Measurements from ENCODE around the gene HIVEP3.

The HIVEP3 gene

DNA sequence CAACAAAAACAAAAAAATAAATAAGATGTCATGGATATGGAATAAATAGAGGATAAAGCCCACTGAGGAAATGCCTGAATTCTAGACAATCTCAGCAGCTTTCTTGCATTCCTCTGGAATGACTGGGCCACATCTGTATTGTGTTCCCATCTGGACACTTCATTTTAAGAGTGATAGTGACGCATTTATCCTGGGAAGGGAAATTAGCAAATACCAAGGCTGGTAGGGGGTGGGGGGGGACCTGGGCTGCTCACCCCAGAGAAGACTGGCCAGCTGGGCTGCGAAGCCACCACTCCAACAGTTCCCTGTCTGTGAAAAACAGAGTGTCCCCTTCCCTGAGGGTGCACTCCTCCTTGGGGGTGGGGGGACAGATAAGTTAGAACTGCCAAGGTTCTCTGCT is 106.3 kb downstream of the HIVEP3 start:
- no peaks in the 10 kb centered on the region for H3K9me3 ChIP-seq (ENCODE audit: control insufficient read depth, insufficient read depth, low read depth, low read length)
- TF ChIP-seq ZNF366 (tag by site-specific recombination; conservative IDR thresholded peaks at IDR 0.05) (no peak), ZNF19 (tag by site-specific recombination; IDR thresholded peaks at IDR 0.05; ENCODE audit: low read depth) (no peak), ZFP37 (tag by site-specific recombination; IDR thresholded peaks at IDR 0.05) (no peak), ZNF174 (tag by site-specific recombination; IDR thresholded peaks at IDR 0.05) (no peak), ZNF423 (tag by site-specific recombination; IDR thresholded peaks at IDR 0.05) (no peak), ZFP41 (tag by site-specific recombination; IDR thresholded peaks at IDR 0.05; ENCODE audit: borderline replicate concordance) (no peak), ZNF175 (tag by site-specific recombination; IDR thresholded peaks at IDR 0.05) (no peak), ZNF157 (tag by site-specific recombination; IDR thresholded peaks at IDR 0.05) (no peak), ZNF664 (tag by site-specific recombination; IDR thresholded peaks at IDR 0.05) (no peak), YY1 (tag by site-specific recombination; IDR thresholded peaks at IDR 0.05) (no peak), ZNF114 (tag by site-specific recombination; IDR thresholded peaks at IDR 0.05) (no peak)
- TF ChIP-seq, protein P1, sequence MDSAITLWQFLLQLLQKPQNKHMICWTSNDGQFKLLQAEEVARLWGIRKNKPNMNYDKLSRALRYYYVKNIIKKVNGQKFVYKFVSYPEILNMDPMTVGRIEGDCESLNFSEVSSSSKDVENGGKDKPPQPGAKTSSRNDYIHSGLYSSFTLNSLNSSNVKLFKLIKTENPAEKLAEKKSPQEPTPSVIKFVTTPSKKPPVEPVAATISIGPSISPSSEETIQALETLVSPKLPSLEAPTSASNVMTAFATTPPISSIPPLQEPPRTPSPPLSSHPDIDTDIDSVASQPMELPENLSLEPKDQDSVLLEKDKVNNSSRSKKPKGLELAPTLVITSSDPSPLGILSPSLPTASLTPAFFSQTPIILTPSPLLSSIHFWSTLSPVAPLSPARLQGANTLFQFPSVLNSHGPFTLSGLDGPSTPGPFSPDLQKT (IDR thresholded peaks at IDR 0.05; ENCODE audit: borderline replicate concordance, low read depth, low read length), result no peak
- TF ChIP-seq, protein P2, sequence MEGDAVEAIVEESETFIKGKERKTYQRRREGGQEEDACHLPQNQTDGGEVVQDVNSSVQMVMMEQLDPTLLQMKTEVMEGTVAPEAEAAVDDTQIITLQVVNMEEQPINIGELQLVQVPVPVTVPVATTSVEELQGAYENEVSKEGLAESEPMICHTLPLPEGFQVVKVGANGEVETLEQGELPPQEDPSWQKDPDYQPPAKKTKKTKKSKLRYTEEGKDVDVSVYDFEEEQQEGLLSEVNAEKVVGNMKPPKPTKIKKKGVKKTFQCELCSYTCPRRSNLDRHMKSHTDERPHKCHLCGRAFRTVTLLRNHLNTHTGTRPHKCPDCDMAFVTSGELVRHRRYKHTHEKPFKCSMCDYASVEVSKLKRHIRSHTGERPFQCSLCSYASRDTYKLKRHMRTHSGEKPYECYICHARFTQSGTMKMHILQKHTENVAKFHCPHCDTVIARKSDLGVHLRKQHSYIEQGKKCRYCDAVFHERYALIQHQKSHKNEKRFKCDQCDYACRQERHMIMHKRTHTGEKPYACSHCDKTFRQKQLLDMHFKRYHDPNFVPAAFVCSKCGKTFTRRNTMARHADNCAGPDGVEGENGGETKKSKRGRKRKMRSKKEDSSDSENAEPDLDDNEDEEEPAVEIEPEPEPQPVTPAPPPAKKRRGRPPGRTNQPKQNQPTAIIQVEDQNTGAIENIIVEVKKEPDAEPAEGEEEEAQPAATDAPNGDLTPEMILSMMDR (tag by site-specific recombination; IDR thresholded peaks at IDR 0.05), result no peak
- TF ChIP-seq, protein P3, sequence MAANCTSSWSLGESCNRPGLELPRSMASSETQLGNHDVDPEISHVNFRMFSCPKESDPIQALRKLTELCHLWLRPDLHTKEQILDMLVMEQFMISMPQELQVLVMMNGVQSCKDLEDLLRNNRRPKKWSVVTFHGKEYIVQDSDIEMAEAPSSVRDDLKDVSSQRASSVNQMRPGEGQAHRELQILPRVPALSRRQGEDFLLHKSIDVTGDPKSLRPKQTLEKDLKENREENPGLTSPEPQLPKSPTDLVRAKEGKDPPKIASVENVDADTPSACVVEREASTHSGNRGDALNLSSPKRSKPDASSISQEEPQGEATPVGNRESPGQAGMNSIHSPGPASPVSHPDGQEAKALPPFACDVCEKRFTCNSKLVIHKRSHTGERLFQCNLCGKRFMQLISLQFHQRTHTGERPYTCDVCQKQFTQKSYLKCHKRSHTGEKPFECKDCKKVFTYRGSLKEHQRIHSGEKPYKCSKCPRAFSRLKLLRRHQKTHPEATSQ (tag by site-specific recombination; IDR thresholded peaks at IDR 0.05), result no peak
- TF ChIP-seq, protein P4, sequence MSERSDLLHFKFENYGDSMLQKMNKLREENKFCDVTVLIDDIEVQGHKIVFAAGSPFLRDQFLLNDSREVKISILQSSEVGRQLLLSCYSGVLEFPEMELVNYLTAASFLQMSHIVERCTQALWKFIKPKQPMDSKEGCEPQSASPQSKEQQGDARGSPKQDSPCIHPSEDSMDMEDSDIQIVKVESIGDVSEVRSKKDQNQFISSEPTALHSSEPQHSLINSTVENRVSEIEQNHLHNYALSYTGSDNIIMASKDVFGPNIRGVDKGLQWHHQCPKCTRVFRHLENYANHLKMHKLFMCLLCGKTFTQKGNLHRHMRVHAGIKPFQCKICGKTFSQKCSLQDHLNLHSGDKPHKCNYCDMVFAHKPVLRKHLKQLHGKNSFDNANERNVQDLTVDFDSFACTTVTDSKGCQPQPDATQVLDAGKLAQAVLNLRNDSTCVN (tag by site-specific recombination; optimal IDR thresholded peaks at IDR 0.05), result no peak
- TF ChIP-seq, protein P5, sequence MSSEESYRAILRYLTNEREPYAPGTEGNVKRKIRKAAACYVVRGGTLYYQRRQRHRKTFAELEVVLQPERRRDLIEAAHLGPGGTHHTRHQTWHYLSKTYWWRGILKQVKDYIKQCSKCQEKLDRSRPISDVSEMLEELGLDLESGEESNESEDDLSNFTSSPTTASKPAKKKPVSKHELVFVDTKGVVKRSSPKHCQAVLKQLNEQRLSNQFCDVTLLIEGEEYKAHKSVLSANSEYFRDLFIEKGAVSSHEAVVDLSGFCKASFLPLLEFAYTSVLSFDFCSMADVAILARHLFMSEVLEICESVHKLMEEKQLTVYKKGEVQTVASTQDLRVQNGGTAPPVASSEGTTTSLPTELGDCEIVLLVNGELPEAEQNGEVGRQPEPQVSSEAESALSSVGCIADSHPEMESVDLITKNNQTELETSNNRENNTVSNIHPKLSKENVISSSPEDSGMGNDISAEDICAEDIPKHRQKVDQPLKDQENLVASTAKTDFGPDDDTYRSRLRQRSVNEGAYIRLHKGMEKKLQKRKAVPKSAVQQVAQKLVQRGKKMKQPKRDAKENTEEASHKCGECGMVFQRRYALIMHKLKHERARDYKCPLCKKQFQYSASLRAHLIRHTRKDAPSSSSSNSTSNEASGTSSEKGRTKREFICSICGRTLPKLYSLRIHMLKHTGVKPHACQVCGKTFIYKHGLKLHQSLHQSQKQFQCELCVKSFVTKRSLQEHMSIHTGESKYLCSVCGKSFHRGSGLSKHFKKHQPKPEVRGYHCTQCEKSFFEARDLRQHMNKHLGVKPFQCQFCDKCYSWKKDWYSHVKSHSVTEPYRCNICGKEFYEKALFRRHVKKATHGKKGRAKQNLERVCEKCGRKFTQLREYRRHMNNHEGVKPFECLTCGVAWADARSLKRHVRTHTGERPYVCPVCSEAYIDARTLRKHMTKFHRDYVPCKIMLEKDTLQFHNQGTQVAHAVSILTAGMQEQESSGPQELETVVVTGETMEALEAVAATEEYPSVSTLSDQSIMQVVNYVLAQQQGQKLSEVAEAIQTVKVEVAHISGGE (tag by site-specific recombination; conservative IDR thresholded peaks at IDR 0.05; ENCODE audit: low read depth), result no peak
- TF ChIP-seq, protein P6, sequence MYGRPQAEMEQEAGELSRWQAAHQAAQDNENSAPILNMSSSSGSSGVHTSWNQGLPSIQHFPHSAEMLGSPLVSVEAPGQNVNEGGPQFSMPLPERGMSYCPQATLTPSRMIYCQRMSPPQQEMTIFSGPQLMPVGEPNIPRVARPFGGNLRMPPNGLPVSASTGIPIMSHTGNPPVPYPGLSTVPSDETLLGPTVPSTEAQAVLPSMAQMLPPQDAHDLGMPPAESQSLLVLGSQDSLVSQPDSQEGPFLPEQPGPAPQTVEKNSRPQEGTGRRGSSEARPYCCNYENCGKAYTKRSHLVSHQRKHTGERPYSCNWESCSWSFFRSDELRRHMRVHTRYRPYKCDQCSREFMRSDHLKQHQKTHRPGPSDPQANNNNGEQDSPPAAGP (tag by site-specific recombination; IDR thresholded peaks at IDR 0.05), result no peak
- H3K4me3 ChIP-seq (ENCODE audit: low read depth, low read length), result no peak overlapping the region
- no peaks in the 10 kb centered on the region for H3K36me3 ChIP-seq (ENCODE audit: control insufficient read depth in 2 of 2, insufficient read depth in 1 of 2, low read length in 2 of 2)
- ChIA-PET CTCF (interaction anchor here (0.6 to 3.6 kb wide), 23 partner anchors 9 to 473 kb away, joined by 3 to 27 read pairs (median 4); no protein-coding TSS in a partner anchor), POLR2A (interaction anchor here (0.6 kb wide), 1 partner anchor 446 kb away, joined by 3 read pairs; no protein-coding TSS in a partner anchor)
- no peaks in the 10 kb centered on the region for H3K4me1 ChIP-seq (ENCODE audit: control insufficient read depth, insufficient read depth, low read length)
- H3K27ac ChIP-seq (ENCODE audit: extremely low read depth, low read depth, low read length), result no peak overlapping the region

All from HEK293 (cell line).